COLO829 (cell line): ENCODE measurements around the gene IRF6.
A peak's percentile ranks its signal among the peaks of the same experiment; 100 is the strongest.

Experiments used
- DNase-seq: peaks from one replicate; pipeline ENCODE4 v3.0.0; 2012; ENCODE audit warnings: low spot score

IRF6 gene

DNA sequence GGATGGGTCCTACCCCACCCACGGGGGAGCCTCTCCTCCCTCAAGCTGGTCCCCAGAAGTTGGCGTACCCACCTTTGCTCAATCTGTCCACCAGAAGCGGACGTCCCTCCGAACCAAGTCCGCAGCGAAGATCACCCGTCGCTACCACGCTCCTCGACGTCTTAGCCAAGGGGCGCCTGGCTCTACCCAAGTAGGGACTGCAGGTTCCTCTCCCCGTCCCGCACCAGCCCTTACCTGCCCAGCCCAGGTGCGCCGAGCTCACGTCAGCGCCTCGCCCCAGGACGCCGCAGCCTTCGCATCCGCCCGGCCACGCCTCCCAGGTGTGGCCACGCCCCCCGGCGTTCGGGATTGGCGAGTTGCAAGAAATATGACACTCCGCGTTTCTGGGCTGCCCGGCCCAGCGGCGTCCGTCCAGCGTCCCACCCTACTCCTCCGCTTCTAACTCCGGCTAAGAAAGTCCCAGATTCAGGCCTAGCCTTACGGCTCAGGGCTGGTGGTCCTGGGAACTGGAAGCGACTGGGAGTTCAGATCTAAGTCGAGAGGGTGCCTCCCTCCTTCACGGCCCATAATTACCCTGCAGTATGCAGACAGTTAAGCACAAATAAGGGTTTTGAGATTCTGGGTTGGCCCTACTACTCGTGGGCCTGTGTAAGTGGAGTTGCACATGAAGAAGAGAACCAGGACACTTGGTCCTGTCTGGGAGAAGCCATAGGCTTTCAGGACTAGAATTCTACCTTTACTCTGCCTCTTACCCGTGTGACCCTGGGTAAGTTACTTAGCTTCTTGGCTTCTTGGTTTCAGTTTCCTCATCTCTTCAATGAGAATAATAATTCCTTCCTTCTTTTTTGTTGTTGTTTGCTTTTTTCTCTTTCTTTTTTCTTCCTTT, at the start of gene IRF6:
TSS of gene IRF6 (minus strand) at position 268 of the 886 bp plus-strand sequence. CDS start 4,729 bp downstream, outside the sequence.
- DNase-seq, result peak; percentile 89

DNA sequence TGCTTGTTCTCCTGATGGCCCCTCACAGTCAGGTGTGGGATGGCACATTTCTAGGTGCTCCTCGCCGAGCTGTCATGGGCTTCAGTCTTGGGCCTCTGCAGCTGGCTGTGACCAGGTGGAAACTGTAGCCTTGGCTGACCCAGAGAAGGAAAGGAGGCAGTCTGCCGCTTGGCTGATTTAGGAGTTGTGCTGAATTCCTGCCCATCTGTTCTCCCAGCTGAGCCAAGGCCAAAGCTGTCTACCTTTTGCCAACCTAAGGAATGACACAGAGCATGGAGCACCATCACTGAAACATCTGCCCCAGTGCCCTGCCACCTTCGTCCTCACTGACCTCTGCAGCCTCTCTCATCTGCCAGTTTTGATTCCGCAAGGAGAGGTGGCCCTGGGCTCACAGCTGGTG, 49.7 kb upstream of the IRF6 start:
- no peak for DNase-seq

GRCh38 chr1:209855006-209855405, 49.1 kb upstream of the IRF6 start:
- no peak for DNase-seq

GRCh38 chr1:209854196-209854595, 48.3 kb upstream of the IRF6 start:
- DNase-seq, result no peak

GRCh38 chr1:209853676-209854075, 47.7 kb upstream of the IRF6 start:
- no peak for DNase-seq

GRCh38 chr1:209850342-209850979, 44.5 kb upstream of the IRF6 start:
- peak; percentile 93 for DNase-seq

DNA sequence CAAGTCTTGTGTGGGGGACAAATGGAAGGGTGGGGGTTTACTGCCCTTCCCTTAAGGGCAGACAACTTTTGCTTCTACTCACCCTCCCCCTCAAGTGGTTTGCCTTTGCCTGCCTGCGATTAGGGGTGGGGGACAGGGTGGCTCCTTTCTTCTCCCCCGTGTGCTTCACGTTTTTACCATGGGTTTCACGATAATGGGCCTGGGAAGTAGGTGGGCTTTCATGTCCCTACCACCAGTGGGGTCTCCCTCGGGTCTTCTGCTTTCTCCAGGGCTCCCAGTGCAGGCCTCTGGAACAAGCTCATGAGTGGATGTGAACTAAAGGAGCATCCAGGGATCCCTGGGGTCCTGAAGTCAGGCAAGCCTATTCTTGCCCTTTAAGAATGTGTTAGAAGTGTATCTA, 43.4 kb upstream of the IRF6 start:
- no peak for DNase-seq

- DNase-seq, result no peak
Observed at GRCh38 chr1:209845408-209845725, 39.4 kb upstream of the IRF6 start.

DNA sequence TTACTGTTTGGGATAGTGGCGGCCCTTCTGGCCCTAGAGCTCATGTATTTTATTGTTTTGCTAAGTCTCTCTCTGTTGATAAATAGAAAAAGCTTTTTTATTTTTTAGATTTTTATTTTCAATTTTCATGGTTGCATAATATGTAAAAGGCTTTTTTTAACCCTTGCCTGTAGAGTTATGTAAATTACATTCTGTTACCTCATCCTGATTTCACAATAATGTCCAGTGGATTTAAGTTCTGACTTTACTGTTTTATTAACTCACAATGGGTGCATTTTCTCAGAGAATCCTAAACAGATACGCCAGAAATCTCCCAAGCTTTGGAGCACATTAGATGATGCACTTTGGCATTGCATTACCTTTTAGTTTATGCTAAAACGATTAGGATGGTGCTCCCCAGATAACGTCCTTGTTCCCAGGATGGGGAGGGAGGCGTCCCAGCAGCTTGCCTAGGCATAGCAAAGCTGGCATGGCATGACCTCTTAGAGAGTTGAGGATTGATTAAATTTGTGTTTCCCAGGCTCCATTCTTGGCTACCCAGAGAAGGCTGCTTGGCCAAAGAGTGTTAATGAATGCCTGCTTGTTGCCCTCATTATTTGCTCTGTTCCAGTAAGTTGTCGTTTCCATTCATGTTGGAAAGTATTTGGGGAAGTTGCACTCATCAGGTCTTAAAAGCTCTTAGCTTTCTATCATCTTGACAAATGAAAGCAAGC, 38.9 kb upstream of the IRF6 start:
- DNase-seq, result no peak

DNA sequence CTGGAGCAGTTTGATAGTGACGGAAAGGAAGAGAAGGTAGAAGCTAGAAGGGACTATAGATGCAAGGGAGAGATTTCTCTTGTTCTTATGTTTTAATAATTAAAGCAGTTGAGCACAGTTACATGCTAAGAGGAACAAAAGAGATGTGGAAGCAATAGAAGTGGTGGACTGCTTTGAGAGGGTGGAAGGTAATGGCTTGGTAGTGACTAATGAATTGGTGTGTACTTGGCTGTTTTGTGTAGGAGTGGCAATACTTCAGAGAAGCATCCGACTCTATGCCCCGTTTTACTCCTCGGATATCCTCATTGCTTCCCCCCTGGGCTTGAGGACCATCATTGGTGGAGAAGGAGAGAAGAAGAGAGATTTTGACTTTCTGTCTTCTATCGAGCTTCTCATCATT, 34.7 kb upstream of the IRF6 start:
- DNase-seq, result no peak

GRCh38 chr1:209839875-209840546, 34.1 kb upstream of the IRF6 start:
- DNase-seq, result peak; percentile 99

DNA sequence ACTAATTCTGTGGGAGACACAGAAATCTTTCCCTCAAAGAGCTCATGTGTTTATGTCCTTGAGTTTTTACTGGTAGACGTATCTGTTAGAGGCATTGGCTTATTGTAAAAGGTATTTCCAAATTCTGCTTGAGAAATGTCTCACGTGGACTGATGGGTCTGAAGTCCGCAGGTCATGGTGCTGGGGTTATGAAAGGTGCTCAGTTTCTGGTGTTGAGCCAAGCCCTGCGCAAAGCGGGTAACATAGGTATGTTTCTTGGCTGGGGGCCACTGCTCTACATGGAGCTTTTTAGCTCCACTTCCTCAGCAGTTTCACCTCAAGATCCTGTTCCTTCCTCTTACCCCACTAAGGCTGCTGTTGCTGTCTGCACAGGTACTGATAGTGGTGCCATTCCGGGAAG, 32.6 kb upstream of the IRF6 start:
- DNase-seq, result no peak

GRCh38 chr1:209837671-209838070, 31.7 kb upstream of the IRF6 start:
- DNase-seq, result no peak

DNA sequence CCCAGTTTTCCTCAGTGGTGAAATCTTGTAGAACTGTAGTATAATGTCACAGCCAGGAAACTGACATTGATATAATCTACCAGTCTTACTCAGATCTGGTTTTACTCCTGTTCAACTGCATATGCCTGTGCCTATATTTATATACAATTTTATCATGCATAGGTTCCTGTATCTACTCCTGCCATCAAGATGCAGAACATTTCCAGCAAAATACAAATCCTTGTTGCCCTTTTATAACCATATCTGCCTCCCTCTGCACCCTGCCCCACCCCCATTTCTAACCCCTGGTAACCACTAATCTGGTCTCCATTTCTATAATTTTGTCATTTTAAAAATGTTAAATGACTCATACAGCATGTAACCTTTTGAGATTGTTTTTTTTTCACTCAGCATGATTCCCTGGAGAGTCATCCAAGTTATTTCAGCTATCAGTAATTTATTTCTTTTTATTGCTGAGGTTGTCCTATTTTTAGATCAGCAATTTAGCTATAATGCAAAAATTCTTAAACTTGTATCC, 29.9 kb upstream of the IRF6 start:
- no peak for DNase-seq

- no peak for DNase-seq
Observed at GRCh38 chr1:209831615-209832014, 25.7 kb upstream of the IRF6 start.

DNA sequence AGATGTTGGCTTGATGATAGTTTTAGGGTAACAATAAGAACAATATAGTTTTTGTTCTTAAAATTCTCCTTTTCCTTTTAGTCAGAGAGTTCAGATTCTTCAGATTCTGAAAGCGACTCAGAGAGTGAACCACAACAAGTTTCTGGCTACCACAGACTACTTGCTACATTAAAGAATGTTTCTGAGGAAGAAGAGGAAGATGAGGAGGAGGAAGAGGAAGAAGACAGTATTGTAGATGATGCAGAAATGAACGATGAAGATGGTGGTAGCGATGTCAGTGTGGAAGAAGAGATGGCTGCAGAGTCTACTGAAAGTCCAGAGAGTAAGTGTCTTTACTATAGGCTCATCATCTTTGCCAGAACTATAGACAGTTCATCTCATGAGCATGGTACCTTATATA, 24.8 kb upstream of the IRF6 start:
- DNase-seq, result no peak

- DNase-seq, result no peak
Observed at GRCh38 chr1:209829716-209830115, 23.8 kb upstream of the IRF6 start.

GRCh38 chr1:209827384-209828262, 21.7 kb upstream of the IRF6 start, which contains the start of gene UTP25:
Gene UTP25 (plus strand): TSS chr1:209827972. CDS start chr1:209828064, 92 bp downstream.
- DNase-seq, result peak; percentile 95

- no peak for DNase-seq
Observed at GRCh38 chr1:209825591-209826434, 19.9 kb upstream of the IRF6 start.
